HG02642 (cell line): ENCODE results near the gene IFNK.
A peak's percentile ranks its signal among the peaks of the same experiment; 100 is the strongest.

Experiments
- ATAC-seq: cut with Tn5 transposase; IDR thresholded peaks from one replicate; pipeline ENCODE4 v1.9.1; 2021; ENCODE audit warnings: mild to moderate bottlenecking; ENCODE audit not compliant: unreplicated experiment, poor library complexity

Gene IFNK

GRCh38 chr9:27506981-27507380 lies 17.1 kb upstream of the IFNK start:
- ATAC-seq, result no peak

GRCh38 chr9:27510780-27511179 lies 13.3 kb upstream of the IFNK start:
- no peak for ATAC-seq

GRCh38 chr9:27511771-27512170 lies 12.3 kb upstream of the IFNK start:
- no peak for ATAC-seq

GRCh38 chr9:27514551-27514950 lies 9.5 kb upstream of the IFNK start:
- no peak for ATAC-seq

- no peak for ATAC-seq
Measured at GRCh38 chr9:27518006-27518405, 6.1 kb upstream of the IFNK start.

GRCh38 chr9:27518809-27519208 lies 5.3 kb upstream of the IFNK start:
- ATAC-seq, result no peak

GRCh38 chr9:27519466-27520465 lies 4.3 kb upstream of the IFNK start:
- no peak for ATAC-seq

- ATAC-seq, result no peak
Measured at GRCh38 chr9:27520986-27521385, 3.1 kb upstream of the IFNK start.

GRCh38 chr9:27523141-27523540 lies 949 bp upstream of the IFNK start:
- ATAC-seq, result no peak

- ATAC-seq, result no peak
Measured at GRCh38 chr9:27527702-27528075, 3.6 kb downstream of the IFNK start.

- ATAC-seq, result peak; percentile 64
Measured at GRCh38 chr9:27528076-27528885, 4.2 kb downstream of the IFNK start.

GRCh38 chr9:27528886-27529315 lies 4.8 kb downstream of the IFNK start:
- peak; percentile 56 for ATAC-seq

GRCh38 chr9:27529316-27530278 lies 5.5 kb downstream of the IFNK start, which contains the start of gene MOB3B:
TSS of gene MOB3B (minus strand) at chr9:27529814. CDS start at chr9:27455550, 74,264 bp downstream.
- peak; percentile 79 for ATAC-seq

GRCh38 chr9:27530915-27531755 lies 7.0 kb downstream of the IFNK start:
- ATAC-seq, result no peak

- ATAC-seq, result no peak
Measured at GRCh38 chr9:27532046-27532445, 8.0 kb downstream of the IFNK start.

GRCh38 chr9:27533311-27533710 lies 9.2 kb downstream of the IFNK start:
- ATAC-seq, result no peak

GRCh38 chr9:27534131-27534530 lies 10.0 kb downstream of the IFNK start:
- no peak for ATAC-seq

- no peak for ATAC-seq
Measured at GRCh38 chr9:27534658-27535209, 10.6 kb downstream of the IFNK start.

- no peak for ATAC-seq
Measured at GRCh38 chr9:27535701-27536118, 11.6 kb downstream of the IFNK start.
